HUES64 (cell line): ENCODE measurements around the gene HLA-F.
A peak's percentile ranks its signal among the peaks of the same experiment; 100 is the strongest.

Experiments used
- H3K27ac ChIP-seq: 2 replicates; pipeline ENCODE4 v1.7.0; 2013; ENCODE audit warnings: low read depth, low read length, inconsistent platforms
- H3K27me3 ChIP-seq: 2 replicates; pipeline ENCODE4 v1.6.1; 2013; ENCODE audit warnings: mild to moderate bottlenecking, low read length; ENCODE audit not compliant: insufficient read depth
- H3K36me3 ChIP-seq: 2 replicates; pipeline ENCODE4 v1.6.1; 2013; ENCODE audit warnings: mild to moderate bottlenecking, low read length; ENCODE audit not compliant: insufficient read depth
- H3K4me1 ChIP-seq: 2 replicates; pipeline ENCODE4 v1.6.1; 2013; ENCODE audit warnings: mild to moderate bottlenecking, low read length, moderate library complexity; ENCODE audit not compliant: insufficient read depth
- H3K4me3 ChIP-seq: 2 replicates; pipeline ENCODE4 v1.5.1; 2013; ENCODE audit warnings: mild to moderate bottlenecking, low read length, moderate library complexity
- H3K9ac ChIP-seq: 2 replicates; pipeline ENCODE4 v1.6.1; 2013; ENCODE audit warnings: mild to moderate bottlenecking, low read depth, low read length
- H3K9me3 ChIP-seq: 2 replicates; pipeline ENCODE4 v1.6.1; 2013; ENCODE audit warnings: low read depth, low read length; ENCODE audit not compliant: insufficient read depth
- WGBS: fragments of 150-250, 120-280 bp; methylation state at CpG from one replicate; pipeline ENCODE4 v1.1.7; 2013; ENCODE audit warnings: missing lambda C conversion rate; 5-methylcytosine and 5-hydroxymethylcytosine counted together

The HLA-F gene

GRCh38 chr6:29757282-29757681, 34.0 kb downstream of the HLA-F start:
- H3K27ac ChIP-seq: peak overlapping the region; percentile 84; the same call in 1 of the 2 replicates
- 69% methylated on average over 2 of the region's 2 CpGs for WGBS
- no peak overlapping the region for H3K9ac ChIP-seq
- no peak overlapping the region for H3K4me3 ChIP-seq
- no peaks in the 10 kb centered on the region for H3K36me3 ChIP-seq
- peaks cover 7% of the 10 kb centered on the region for H3K27me3 ChIP-seq
- H3K4me1 ChIP-seq: peaks cover 43% of the 10 kb centered on the region
- H3K9me3 ChIP-seq: no peaks in the 10 kb centered on the region

GRCh38 chr6:29757701-29758293, 34.6 kb downstream of the HLA-F start:
- H3K4me1 ChIP-seq: peaks cover 43% of the 10 kb centered on the region
- 30% methylated on average over 2 of the region's 2 CpGs for WGBS

GRCh38 chr6:29758761-29759160, 35.5 kb downstream of the HLA-F start:
- H3K27me3 ChIP-seq: no peaks in the 10 kb centered on the region; the same call in 1 of the 2 replicates
- H3K4me1 ChIP-seq: peaks cover 43% of the 10 kb centered on the region
- no peaks in the 10 kb centered on the region for H3K36me3 ChIP-seq
- H3K9me3 ChIP-seq: no peaks in the 10 kb centered on the region
- H3K4me3 ChIP-seq: no peak overlapping the region
- H3K27ac ChIP-seq: peak overlapping the region; percentile 84
- WGBS: 53% methylated on average over 2 of the region's 2 CpGs
- peak overlapping the region; percentile 19 for H3K9ac ChIP-seq

More at GRCh38 chr6:29757701-29758293, 34.6 kb downstream of the HLA-F start:
- Histone ChIP-seq H3K27me3 (peaks cover 2% of the 10 kb centered on the region), H3K9ac (no peak overlapping the region), H3K9me3 (no peaks in the 10 kb centered on the region), H3K36me3 (no peaks in the 10 kb centered on the region), H3K27ac (peak overlapping the region; percentile 84; the same call in 1 of the 2 replicates), H3K4me3 (no peak overlapping the region)

- Histone ChIP-seq H3K4me1 (peaks cover 43% of the 10 kb centered on the region), H3K27ac (peak overlapping the region; percentile 89), H3K9ac (peak overlapping the region; percentile 26; the same call in 1 of the 2 replicates), H3K9me3 (no peaks in the 10 kb centered on the region), H3K4me3 (no peak overlapping the region), H3K27me3 (no peaks in the 10 kb centered on the region), H3K36me3 (no peaks in the 10 kb centered on the region)
- 53% methylated on average over 5 of the region's 5 CpGs for WGBS
These were observed 36.2 kb downstream of the HLA-F start for GRCh38 chr6:29759457-29759856.

GRCh38 chr6:29760328-29760727, 37.1 kb downstream of the HLA-F start:
- Histone ChIP-seq H3K4me3 (no peak overlapping the region), H3K36me3 (no peaks in the 10 kb centered on the region), H3K9ac (no peak overlapping the region), H3K4me1 (peaks cover 43% of the 10 kb centered on the region), H3K9me3 (no peaks in the 10 kb centered on the region), H3K27me3 (no peaks in the 10 kb centered on the region), H3K27ac (peak overlapping the region; percentile 89)
- WGBS: 66% methylated on average over 3 of the region's 3 CpGs

- Histone ChIP-seq H3K4me1 (peaks cover 34% of the 10 kb centered on the region), H3K9ac (no peak overlapping the region), H3K27me3 (no peaks in the 10 kb centered on the region; the same call in 1 of the 2 replicates), H3K9me3 (no peaks in the 10 kb centered on the region), H3K36me3 (no peaks in the 10 kb centered on the region), H3K4me3 (no peak overlapping the region), H3K27ac (no peak overlapping the region)
- 79% methylated on average over 4 of the region's 4 CpGs for WGBS
These were observed 38.8 kb downstream of the HLA-F start for GRCh38 chr6:29762051-29762450.

GRCh38 chr6:29762781-29763214, 39.6 kb downstream of the HLA-F start:
- Histone ChIP-seq H3K9ac (no peak overlapping the region), H3K27me3 (no peaks in the 10 kb centered on the region; the same call in 1 of the 2 replicates), H3K4me3 (no peak overlapping the region), H3K9me3 (no peaks in the 10 kb centered on the region), H3K4me1 (peaks cover 27% of the 10 kb centered on the region), H3K36me3 (no peaks in the 10 kb centered on the region), H3K27ac (no peak overlapping the region)
- WGBS: 87% methylated on average over 2 of the region's 2 CpGs

- 78% methylated on average over 2 of the region's 2 CpGs for WGBS
- Histone ChIP-seq H3K36me3 (no peaks in the 10 kb centered on the region), H3K4me3 (no peak overlapping the region), H3K27ac (no peak overlapping the region), H3K9me3 (no peaks in the 10 kb centered on the region), H3K27me3 (no peaks in the 10 kb centered on the region; the same call in 1 of the 2 replicates), H3K4me1 (peaks cover 19% of the 10 kb centered on the region), H3K9ac (no peak overlapping the region)
These were observed 40.5 kb downstream of the HLA-F start for GRCh38 chr6:29763491-29764289.

GRCh38 chr6:29764422-29765196, 41.4 kb downstream of the HLA-F start:
- Histone ChIP-seq H3K27ac (no peak overlapping the region), H3K9ac (no peak overlapping the region), H3K4me3 (no peak overlapping the region), H3K27me3 (no peaks in the 10 kb centered on the region; the same call in 1 of the 2 replicates), H3K36me3 (no peaks in the 10 kb centered on the region), H3K4me1 (peaks cover 10% of the 10 kb centered on the region), H3K9me3 (no peaks in the 10 kb centered on the region)
- 97% methylated on average over 2 of the region's 2 CpGs for WGBS

- no peak overlapping the region for H3K27ac ChIP-seq
- H3K27me3 ChIP-seq: no peaks in the 10 kb centered on the region; the same call in 1 of the 2 replicates
- no peak overlapping the region for H3K4me3 ChIP-seq
- H3K9ac ChIP-seq: no peak overlapping the region
- no peaks in the 10 kb centered on the region for H3K4me1 ChIP-seq
- no peaks in the 10 kb centered on the region for H3K9me3 ChIP-seq
- no peaks in the 10 kb centered on the region for H3K36me3 ChIP-seq
- WGBS: 87% methylated on average over 3 of the region's 3 CpGs
These were observed 46.1 kb downstream of the HLA-F start for GRCh38 chr6:29769336-29769735.

- Histone ChIP-seq H3K4me1 (no peaks in the 10 kb centered on the region), H3K27ac (no peak overlapping the region), H3K36me3 (no peaks in the 10 kb centered on the region), H3K27me3 (no peaks in the 10 kb centered on the region; the same call in 1 of the 2 replicates), H3K9me3 (no peaks in the 10 kb centered on the region), H3K4me3 (no peak overlapping the region), H3K9ac (no peak overlapping the region)
- WGBS: 73% methylated on average over 2 of the region's 2 CpGs
These were observed 47.1 kb downstream of the HLA-F start for GRCh38 chr6:29770306-29770705.
